ENCODE measurements around the gene MED31.
"Not testable (repeated sequence)": the region's sequence is repeated elsewhere in the genome, so short reads cannot be mapped to it uniquely, and the experiment has no call there.

DNA sequence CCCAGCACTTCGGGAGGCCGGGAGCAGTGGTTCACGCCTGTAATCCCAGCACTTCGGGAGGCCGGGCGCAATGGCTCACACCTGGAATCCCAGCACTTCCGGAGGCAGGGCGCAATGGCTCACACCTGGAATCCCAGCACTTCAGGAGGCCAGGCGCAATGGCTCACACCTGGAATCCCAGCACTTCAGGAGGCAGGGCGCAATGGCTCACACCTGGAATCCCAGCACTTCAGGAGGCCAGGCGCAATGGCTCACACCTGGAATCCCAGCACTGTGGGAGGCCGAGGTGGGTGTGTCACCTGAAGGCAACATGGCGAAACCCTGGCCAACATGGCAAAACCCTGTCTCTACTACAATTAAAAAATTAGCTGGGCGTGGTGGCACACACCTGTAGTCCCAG is 58.0 kb downstream of the MED31 start:
- TF ChIP-seq EZH2 (IDR thresholded peaks at IDR 0.05; ENCODE audit: insufficient read depth, poor library complexity, severe bottlenecking); EZH2phosphoT487 (IDR thresholded peaks at IDR 0.05; ENCODE audit: insufficient read depth, low read depth): not testable (repeated sequence)
